SK-N-SH (cell line): Measurements from ENCODE around the gene PCSK5. TPM values are rescaled to one million over a fixed set of nuclear protein-coding genes. Genes with fewer than 3 reads are reported as not detected.

Experiments
- CTCF ChIA-PET: fragments of 300-600, 350-600 bp; formaldehyde crosslinking; extraction: SDS; loops from one replicate; lab custom pipeline; 2021; lab: Yijun Ruan, JAX
- POLR2A ChIA-PET: fragments of 350-600 bp; sonication (Branson Sonifier 250); formaldehyde crosslinking; extraction: SDS; loops from one replicate; lab custom pipeline; 2020; ENCODE audit warnings: antibody characterized with exemption, inconsistent platforms; lab: Yijun Ruan, JAX
- DNase-seq: peaks from one replicate; pipeline ENCODE4 v3.0.0; 2012
- H2AFZ ChIP-seq: fragments of 200-600 bp; sonication (generic); 2 replicates; pipeline ENCODE4 v1.8.1; 2016; ENCODE audit warnings: antibody characterized with exemption, mild to moderate bottlenecking, low read depth
- H3F3A ChIP-seq: fragments of 200-600 bp; sonication (generic); replicated peaks from 2 replicates; pipeline ENCODE3; 2016; ENCODE audit warnings: antibody characterized with exemption, mild to moderate bottlenecking; ENCODE audit not compliant: insufficient read depth
- H3K27ac ChIP-seq, 2 experiments: fragments of 200-500 bp in 1 of 2; fragments of 200-600 bp in 1 of 2; sonication (Bioruptor generic) in 1 of 2; sonication (generic), shearing (Covaris generic) in 1 of 2; 2 replicates each; pipeline versions ENCODE4 v1.5.1 to v1.6.1; 2014 to 2016; ENCODE audit warnings: low read depth in 2 of 2, inconsistent platforms in 1 of 2, low read length in 1 of 2, mild to moderate bottlenecking in 1 of 2, mixed read lengths in 1 of 2
- H3K27me3 ChIP-seq: fragments of 200-600 bp; sonication (generic), shearing (Covaris generic); 2 replicates; pipeline ENCODE4 v1.6.1; 2016; ENCODE audit warnings: mixed run types; ENCODE audit not compliant: insufficient read depth
- H3K36me3 ChIP-seq, 2 experiments: fragments of 200-500 bp in 1 of 2; fragments of 200-600 bp in 1 of 2; sonication (Bioruptor generic) in 1 of 2; sonication (generic) in 1 of 2; replicated peaks in 1 of 2; 2 replicates each; pipeline versions ENCODE3 to v1.5.1; 2014 to 2016; ENCODE audit warnings: low read length in 1 of 2, mild to moderate bottlenecking in 1 of 2; ENCODE audit not compliant: insufficient read depth in 2 of 2, control insufficient read depth in 1 of 2
- H3K4me1 ChIP-seq, 2 experiments: fragments of 200-500 bp in 1 of 2; fragments of 200-600 bp in 1 of 2; sonication (Bioruptor generic) in 1 of 2; sonication (generic), shearing (Covaris generic) in 1 of 2; 2 replicates each; pipeline versions ENCODE4 v1.5.1 to v1.6.1; 2014 to 2016; ENCODE audit warnings: low read depth in 1 of 2, low read length in 1 of 2, mixed run types in 1 of 2; ENCODE audit not compliant: insufficient read depth in 2 of 2, control insufficient read depth in 1 of 2
- H3K4me2 ChIP-seq: fragments of 200-600 bp; sonication (generic), shearing (Covaris generic); 2 replicates; pipeline ENCODE4 v1.6.1; 2017; ENCODE audit warnings: mixed run types
- H3K4me3 ChIP-seq, 2 experiments: fragments of 200-500 bp in 1 of 2; fragments of 200-600 bp in 1 of 2; sonication (Bioruptor generic) in 1 of 2; sonication (generic), shearing (Covaris generic) in 1 of 2; 2 replicates each; pipeline versions ENCODE4 v1.5.1 to v1.8.1; 2014 to 2016; ENCODE audit warnings: low read depth in 2 of 2, inconsistent platforms in 1 of 2, low read length in 1 of 2, mild to moderate bottlenecking in 1 of 2, mixed read lengths in 1 of 2, moderate library complexity in 1 of 2
- H3K79me2 ChIP-seq: fragments of 200-600 bp; sonication (generic); 2 replicates; pipeline ENCODE4 v1.8.1; 2017; ENCODE audit warnings: mild to moderate bottlenecking; ENCODE audit not compliant: insufficient read depth
- H3K9ac ChIP-seq: fragments of 200-600 bp; sonication (generic); 2 replicates; pipeline ENCODE4 v1.6.1; 2017; ENCODE audit warnings: mixed run types
- H3K9me2 ChIP-seq: fragments of 200-600 bp; sonication (generic); 2 replicates; pipeline ENCODE4 v1.6.1; 2017; ENCODE audit warnings: mixed run types
- H3K9me3 ChIP-seq: fragments of 200-600 bp; sonication (generic); 2 replicates; pipeline ENCODE4 v1.6.1; 2017; ENCODE audit warnings: mixed run types, mild to moderate bottlenecking, moderate library complexity
- H4K20me1 ChIP-seq: fragments of 200-600 bp; sonication (generic); 2 replicates; pipeline ENCODE4 v1.6.1; 2017; ENCODE audit warnings: mild to moderate bottlenecking, mixed run types; ENCODE audit not compliant: insufficient read depth
- CTCF ChIP-seq: fragments of 200-600 bp; sonication (generic); IDR thresholded peaks from 2 replicates; pipeline ENCODE4 v1.6.1; 2017; ENCODE audit warnings: antibody characterized with exemption, mild to moderate bottlenecking, moderate library complexity
- FOSL2 ChIP-seq: IDR thresholded peaks from 2 replicates; pipeline ENCODE4 v1.4.0; 2012; ENCODE audit warnings: low read depth, mild to moderate bottlenecking, moderate library complexity, borderline replicate concordance
- FOXJ3 ChIP-seq: sonication (generic); formaldehyde crosslinking; IDR thresholded peaks from 2 replicates; pipeline ENCODE4 v1.5.1; 2020; ENCODE audit warnings: mild to moderate bottlenecking, missing genetic modification reagents
- GATA2 ChIP-seq: sonication (generic); formaldehyde crosslinking; IDR thresholded peaks from 2 replicates; pipeline ENCODE4 v1.5.0; 2020; ENCODE audit warnings: mild to moderate bottlenecking, missing genetic modification reagents
- IRF3 ChIP-seq: fragments of 150-350 bp; IDR thresholded peaks from 2 replicates; pipeline ENCODE4 v1.6.1; 2016; ENCODE audit warnings: mild to moderate bottlenecking, low read depth, low read length
- JUND ChIP-seq: IDR thresholded peaks from 2 replicates; pipeline ENCODE4 v1.4.0; 2012
- MXI1 ChIP-seq: IDR thresholded peaks from 2 replicates; pipeline ENCODE4 v1.6.1; 2012; ENCODE audit warnings: mild to moderate bottlenecking, low read depth, low read length, improper control_type of control experiment
- NFIC ChIP-seq: IDR thresholded peaks from 2 replicates; pipeline ENCODE4 v1.4.0; 2012; ENCODE audit warnings: borderline replicate concordance
- NRF1 ChIP-seq: IDR thresholded peaks from 2 replicates; pipeline ENCODE4 v1.6.1; 2012; ENCODE audit warnings: low read depth, mild to moderate bottlenecking, low read length
- POLR2AphosphoS5 ChIP-seq: IDR thresholded peaks from 2 replicates; pipeline ENCODE4 v1.6.1; 2012; ENCODE audit warnings: low read depth, low read length
- RAD21 ChIP-seq: IDR thresholded peaks from 2 replicates; pipeline ENCODE4 v1.6.1; 2012; ENCODE audit warnings: mild to moderate bottlenecking, low read length
- RCOR1 ChIP-seq: fragments of 150-350 bp; IDR thresholded peaks from 2 replicates; pipeline ENCODE4 v1.6.1; 2017; ENCODE audit warnings: antibody characterized with exemption, low read length
- RFX5 ChIP-seq: IDR thresholded peaks from 2 replicates; pipeline ENCODE4 v1.6.1; 2012; ENCODE audit warnings: mild to moderate bottlenecking, improper control_type of control experiment, low read length
- SIN3A ChIP-seq: IDR thresholded peaks from 2 replicates; pipeline ENCODE4 v1.6.1; 2012; ENCODE audit warnings: low read depth, mild to moderate bottlenecking, low read length, moderate library complexity, borderline replicate concordance
- TAF1 ChIP-seq: IDR thresholded peaks from 2 replicates; pipeline ENCODE4 v1.6.1; 2012; ENCODE audit warnings: low read depth, mild to moderate bottlenecking, low read length, moderate library complexity, borderline replicate concordance
- TCF12 ChIP-seq: IDR thresholded peaks from 2 replicates; pipeline ENCODE4 v1.4.0; 2012
- TEAD4 ChIP-seq: IDR thresholded peaks from 2 replicates; pipeline ENCODE4 v1.4.0; 2012; ENCODE audit warnings: mild to moderate bottlenecking, borderline replicate concordance; ENCODE audit not compliant: insufficient read depth
- YY1 ChIP-seq: IDR thresholded peaks from 2 replicates; pipeline ENCODE4 v1.4.0; 2012; ENCODE audit warnings: low read depth, mild to moderate bottlenecking
- WGBS: methylation state at CpG from one replicate; pipeline ENCODE4 v1.1.6; 2017; ENCODE audit warnings: low lambda C conversion rate; 5-methylcytosine and 5-hydroxymethylcytosine counted together
- polyA plus RNA-seq, 3 experiments: library from polyadenylated mRNA; depleted of rRNA; stranded (reverse); fragments of >200 nt; gene quantifications; 2 replicates each; pipeline ENCODE4 v1.2.3, GENCODE V29; 2012
- TF ChIP-seq, protein P1 (sequence below): fragments of 150-350 bp; IDR thresholded peaks from 2 replicates; pipeline ENCODE4 v1.6.1; 2017; ENCODE audit warnings: antibody characterized with exemption, low read length, low read depth, borderline replicate concordance

The PCSK5 gene
- polyA plus RNA-seq (2012; rRNA removed): 0.03 and 0.08 TPM in 2 replicates
- 0.04 and 0.10 TPM in 2 replicates for polyA plus RNA-seq (2012; cell fraction: cytosol; rRNA removed)
- polyA plus RNA-seq (2012; cell fraction: nucleus; rRNA removed): 0.07 and 0.19 TPM in 2 replicates

- Histone ChIP-seq H3K27ac (no peak within 1 kb of the TSS), H3K4me2 (peak within 1 kb of the TSS; percentile 99), H3K36me3 (no peaks in the 10 kb centered on the region), H3K9me3 (no peaks in the 10 kb centered on the region), H3F3A (no peaks in the 10 kb centered on the region), H3K79me2 (no peaks in the 10 kb centered on the region), H3K9me2 (no peaks in the 10 kb centered on the region), H4K20me1 (no peaks in the 10 kb centered on the region), H3K4me1 (no peaks in the 10 kb centered on the region; a peak in 1 of 4 replicates), H3K4me3 (peak within 1 kb of the TSS; percentile 54 to 85), H2AFZ (peak within 1 kb of the TSS; percentile 96), H3K9ac (no peak within 1 kb of the TSS; the same call in 1 of the 2 replicates), H3K27me3 (peaks cover 37% of the 10 kb centered on the region)
- ChIA-PET CTCF (interaction anchor here (0.9 kb wide), 1 partner anchor 306 kb away, joined by 3 read pairs; no protein-coding TSS in a partner anchor), POLR2A (no interaction called here)
- WGBS: 3% methylated on average over 19 of the region's 83 CpGs
- TF ChIP-seq RAD21 (no peak), FOXJ3 (CRISPR knock-in tag) (no peak), MXI1 (no peak), IRF3 (no peak), JUND (no peak), RFX5 (no peak), GATA2 (CRISPR knock-in tag) (no peak), TEAD4 (no peak), CTCF (peak; percentile 16), POLR2AphosphoS5 (no peak), TAF1 (0 out of 2 replicates have a peak, but pooled peaks have one; percentile 21), YY1 (0 out of 2 replicates have a peak, but pooled peaks have one; percentile 29), NFIC (no peak)
- DNase-seq: peak; percentile 77
Measured at GRCh38 chr9:75890472-75891276, at the start of gene PCSK5. PCSK5 (plus strand) TSS chr9:75890673; CDS start chr9:75891182, 509 bp downstream.

DNA sequence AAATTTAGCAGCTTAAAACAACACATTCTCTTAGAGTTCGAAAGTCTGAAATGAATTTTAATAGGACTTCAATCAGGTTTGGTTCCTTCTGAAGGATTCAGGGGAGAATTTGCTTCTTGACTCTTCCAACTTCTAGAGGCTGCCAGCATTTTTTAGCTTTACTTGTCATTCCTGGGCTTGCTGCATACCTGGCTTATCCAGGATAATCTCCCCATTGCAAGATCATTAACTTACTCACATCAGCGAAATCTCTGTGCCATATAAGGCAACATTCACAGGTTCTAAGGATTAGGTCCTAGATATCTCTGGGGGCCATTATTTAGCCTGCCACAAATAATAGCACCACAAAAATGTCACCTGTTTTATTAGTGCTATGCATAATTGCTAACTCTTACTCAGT lies 46.2 kb upstream of the PCSK5 start:
- H3F3A ChIP-seq: no peaks in the 10 kb centered on the region
- CTCF ChIA-PET: no interaction called here
- no peaks in the 10 kb centered on the region for H3K9me2 ChIP-seq
- no peak for DNase-seq
- no peaks in the 10 kb centered on the region for H3K4me1 ChIP-seq
- no peak overlapping the region for H3K4me2 ChIP-seq
- H3K27me3 ChIP-seq: no peaks in the 10 kb centered on the region
- H4K20me1 ChIP-seq: no peaks in the 10 kb centered on the region
- H3K9ac ChIP-seq: no peak overlapping the region
- no peaks in the 10 kb centered on the region for H3K9me3 ChIP-seq
- no peaks in the 10 kb centered on the region for H3K36me3 ChIP-seq
- POLR2A ChIA-PET: no interaction called here
- no peak overlapping the region for H3K27ac ChIP-seq
- no peaks in the 10 kb centered on the region for H3K79me2 ChIP-seq
- no peak overlapping the region for H3K4me3 ChIP-seq
- WGBS: 0% methylated on average over 2 of the region's 2 CpGs
- TF ChIP-seq FOSL2 (no peak), RCOR1 (no peak), TCF12 (no peak), SIN3A (no peak), NRF1 (no peak), FOXJ3 (CRISPR knock-in tag) (no peak)
- TF ChIP-seq, protein P1, sequence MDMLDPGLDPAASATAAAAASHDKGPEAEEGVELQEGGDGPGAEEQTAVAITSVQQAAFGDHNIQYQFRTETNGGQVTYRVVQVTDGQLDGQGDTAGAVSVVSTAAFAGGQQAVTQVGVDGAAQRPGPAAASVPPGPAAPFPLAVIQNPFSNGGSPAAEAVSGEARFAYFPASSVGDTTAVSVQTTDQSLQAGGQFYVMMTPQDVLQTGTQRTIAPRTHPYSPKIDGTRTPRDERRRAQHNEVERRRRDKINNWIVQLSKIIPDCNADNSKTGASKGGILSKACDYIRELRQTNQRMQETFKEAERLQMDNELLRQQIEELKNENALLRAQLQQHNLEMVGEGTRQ: no peak
- H2AFZ ChIP-seq: no peak overlapping the region
